SK-N-DZ (cell line): ENCODE results near the gene FEM1C.

ENCODE experiments used
- DNase-seq: peaks from one replicate; pipeline ENCODE4 v3.0.0-alpha.2; 2015; ENCODE audit warnings: low spot score
- small RNA-seq, 2 experiments: library from RNA; depleted of rRNA; stranded (forward); fragments of <200 nt; gene quantifications; one replicate each; pipeline ENCODE3, GENCODE V24; 2014

FEM1C gene

GRCh38 chr5:115478281-115478680 lies 66.3 kb downstream of the FEM1C start:
- DNase-seq: no peak

- no peak for DNase-seq
Observed at GRCh38 chr5:115477581-115477980, 67.0 kb downstream of the FEM1C start.

GRCh38 chr5:115475788-115476187 lies 68.8 kb downstream of the FEM1C start:
- no peak for DNase-seq

DNA sequence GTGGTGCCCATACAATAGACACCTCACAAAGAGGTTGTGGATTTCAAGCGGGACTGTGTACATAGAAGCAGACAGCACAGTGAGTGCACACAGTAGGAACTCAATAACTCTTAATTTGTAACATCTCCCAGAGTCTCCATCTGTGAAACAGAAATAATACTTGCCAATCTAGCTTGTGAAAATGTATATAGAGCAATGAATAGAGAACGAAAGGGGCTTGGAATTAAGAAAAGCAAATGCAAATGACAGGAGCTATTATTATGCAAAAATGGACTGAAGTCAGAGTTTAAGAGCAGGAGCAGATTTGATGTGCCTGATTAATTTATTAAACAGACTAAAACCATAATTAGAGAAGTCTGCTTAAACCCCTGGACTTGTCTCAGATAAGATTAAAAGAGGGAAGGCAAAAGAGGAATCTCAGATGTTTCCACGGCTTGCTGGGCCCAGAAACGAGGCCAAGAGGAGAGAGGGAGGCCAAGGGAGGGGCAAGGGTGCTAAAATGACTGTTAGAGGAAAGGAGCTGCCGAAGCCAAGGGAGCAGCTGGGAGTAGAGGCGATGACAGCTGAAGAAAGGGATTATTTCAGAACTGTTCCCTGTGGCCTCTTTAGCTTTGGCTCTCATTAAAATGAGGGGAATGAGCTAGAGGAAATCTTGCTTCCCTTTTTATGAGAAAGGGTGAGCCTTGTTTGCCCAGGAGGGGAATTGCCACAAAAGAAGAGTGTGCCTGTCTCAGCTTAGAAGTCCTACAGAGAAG lies 72.1 kb downstream of the FEM1C start:
- no peak for DNase-seq

DNA sequence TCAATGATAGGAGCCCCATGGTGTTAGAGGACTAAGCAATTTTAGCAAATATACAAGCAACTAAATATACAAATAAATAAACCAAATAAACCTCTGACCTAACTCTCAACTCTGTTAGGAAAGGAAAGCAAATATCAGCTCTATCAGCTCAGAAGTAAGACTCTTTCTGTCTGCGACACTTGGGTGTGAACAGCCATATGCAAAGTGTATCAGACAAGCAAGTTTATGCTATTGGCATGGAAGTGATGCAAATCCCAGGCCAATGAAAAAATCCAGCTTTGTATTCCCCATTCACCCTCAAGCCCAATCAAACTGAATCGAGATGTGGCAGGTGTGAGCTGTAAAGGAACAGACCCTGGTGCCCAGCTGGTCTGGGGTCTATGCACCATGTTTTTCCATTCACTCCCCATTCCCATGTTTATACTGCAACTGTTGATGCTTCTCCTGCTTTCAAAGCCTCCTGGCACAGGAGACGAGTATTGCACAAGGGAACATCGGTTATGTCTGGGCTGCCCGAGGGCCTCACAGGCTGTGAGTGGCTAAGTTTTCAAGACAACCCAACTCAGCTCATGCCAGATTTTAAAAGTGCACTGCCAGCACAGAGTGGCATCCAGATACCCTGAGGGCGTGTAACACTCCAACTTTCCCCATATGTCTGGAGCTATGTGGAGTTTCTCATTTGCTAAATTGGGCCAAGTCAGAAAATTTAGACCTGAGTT lies 73.1 kb downstream of the FEM1C start:
- DNase-seq: no peak

DNA sequence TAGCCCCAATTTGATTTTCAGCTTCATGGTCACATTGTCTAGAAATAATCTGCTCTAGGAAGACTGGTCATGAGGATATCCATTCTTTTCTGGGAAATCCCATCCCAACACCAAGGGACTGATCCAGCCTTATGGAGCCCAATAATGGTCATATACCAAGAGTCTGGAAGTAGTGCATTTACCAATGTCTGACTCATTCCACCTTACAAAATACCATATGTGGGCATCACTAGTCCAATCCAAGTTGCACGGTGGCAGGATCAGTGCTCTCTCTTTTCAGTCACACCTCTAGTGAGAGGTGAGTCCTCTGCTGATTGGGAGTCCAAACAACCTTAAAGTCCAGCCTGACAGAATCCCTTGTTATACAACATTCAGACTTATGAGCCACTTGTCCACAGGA lies 73.7 kb downstream of the FEM1C start:
- DNase-seq: no peak

Small RNA genes within 50 kb of the gene (small RNA-seq; reads per million reads assigned to genes)
- 0 reads per million in 2 experiments for gene AC008628.1
- 0 reads per million in 2 experiments for gene AC008628.2
